H1 (cell line): Measurements from ENCODE around the gene SYNJ2. TPM values are rescaled to one million over a fixed set of nuclear protein-coding genes. Genes with fewer than 3 reads are reported as not detected.

ENCODE experiments used
- CTCF ChIA-PET: fragments of 300-600 bp; sonication (Branson Sonifier 250); formaldehyde crosslinking; loops from one replicate; lab custom pipeline; 2021; ENCODE audit not compliant: partially characterized antibody; lab: Charles Lee
- POLR2A ChIA-PET: fragments of 300-600 bp; sonication (Branson Sonifier 250); formaldehyde crosslinking; loops from one replicate; lab custom pipeline; 2021; ENCODE audit warnings: inconsistent platforms; ENCODE audit not compliant: partially characterized antibody; lab: Charles Lee
- DNase-seq, 2 experiments: peaks; one replicate each; pipeline versions ENCODE4 v3.0.0 to v3.0.0-alpha.2; 2010 to 2022; ENCODE audit warnings: low spot score in 2 of 2, low read depth in 1 of 2, mixed read lengths in 1 of 2
- FAIRE-seq: peaks from 2 replicates; lab custom pipeline; 2011; peaks lifted over from hg19 to GRCh38; lab: Jason Lieb, UNC
- H2AFZ ChIP-seq: 2 replicates; pipeline ENCODE4 v1.8.1; 2012; ENCODE audit warnings: low read length, inconsistent platforms
- H2AK5ac ChIP-seq: 2 replicates; pipeline ENCODE4 v1.6.1; 2013; ENCODE audit warnings: low read depth, low read length
- H2BK120ac ChIP-seq: replicated peaks from 2 replicates; pipeline ENCODE3; 2013; ENCODE audit warnings: low read depth, low read length, inconsistent platforms
- H2BK12ac ChIP-seq: 2 replicates; pipeline ENCODE4 v1.6.1; 2013; ENCODE audit warnings: low read depth, low read length
- H2BK15ac ChIP-seq: 2 replicates; pipeline ENCODE4 v1.6.1; 2013; ENCODE audit warnings: low read length
- H2BK20ac ChIP-seq: 2 replicates; pipeline ENCODE4 v1.6.1; 2013; ENCODE audit warnings: low read length
- H2BK5ac ChIP-seq: 2 replicates; pipeline ENCODE4 v1.6.1; 2013; ENCODE audit warnings: low read depth, low read length
- H3K14ac ChIP-seq: 2 replicates; pipeline ENCODE4 v1.6.1; 2013; ENCODE audit warnings: inconsistent platforms; ENCODE audit not compliant: insufficient read length
- H3K18ac ChIP-seq: 2 replicates; pipeline ENCODE4 v1.6.1; 2013; ENCODE audit warnings: low read length; ENCODE audit errors: extremely low read depth
- H3K23ac ChIP-seq: 2 replicates; pipeline ENCODE4 v1.6.1; 2013; ENCODE audit warnings: inconsistent platforms; ENCODE audit not compliant: insufficient read length
- H3K23me2 ChIP-seq: 2 replicates; pipeline ENCODE4 v1.6.1; 2013; ENCODE audit warnings: low read depth, low read length
- H3K27ac ChIP-seq: 2 replicates; pipeline ENCODE4 v1.6.1; 2011; ENCODE audit warnings: low read depth, low read length, inconsistent platforms
- H3K27me3 ChIP-seq, 4 experiments: replicated peaks in 1 of 4; 1 replicate in 1 of 4; 2 replicates in 3 of 4; pipeline versions ENCODE4 v1.6.1 to v1.8.1; 2011 to 2013; ENCODE audit warnings: low read length in 3 of 4, mild to moderate bottlenecking in 3 of 4, inconsistent platforms in 2 of 4, mixed read lengths in 2 of 4, moderate library complexity in 1 of 4; ENCODE audit not compliant: control insufficient read depth in 3 of 4, insufficient read depth in 3 of 4; ENCODE audit errors: extremely low read depth in 1 of 4
- H3K36me3 ChIP-seq, 4 experiments: 2 replicates each; pipeline versions ENCODE4 v1.6.1 to v1.8.1; 2011 to 2013; ENCODE audit warnings: mild to moderate bottlenecking in 4 of 4, low read length in 3 of 4, moderate library complexity in 2 of 4, control low read depth in 1 of 4, inconsistent platforms in 1 of 4; ENCODE audit not compliant: insufficient read depth in 4 of 4, control insufficient read depth in 2 of 4
- H3K4ac ChIP-seq: replicated peaks from 2 replicates; pipeline ENCODE3; 2013; ENCODE audit warnings: low read length, low read depth, mixed read lengths, inconsistent platforms; ENCODE audit not compliant: insufficient read length
- H3K4me1 ChIP-seq, 4 experiments: replicated peaks in 1 of 4; 1 replicate in 1 of 4; 2 replicates in 3 of 4; pipeline versions ENCODE4 v1.6.1 to v1.8.1; 2011 to 2013; ENCODE audit warnings: low read length in 3 of 4, inconsistent platforms in 2 of 4, mixed read lengths in 1 of 4; ENCODE audit not compliant: insufficient read depth in 4 of 4, control insufficient read depth in 3 of 4
- H3K4me2 ChIP-seq, 2 experiments: 2 replicates each; pipeline versions ENCODE4 v1.6.1 to v1.8.1; 2011 to 2013; ENCODE audit warnings: low read depth in 2 of 2, low read length in 2 of 2, control low read depth in 1 of 2, inconsistent platforms in 1 of 2, mild to moderate bottlenecking in 1 of 2; ENCODE audit not compliant: insufficient read depth in 1 of 2
- H3K4me3 ChIP-seq, 4 experiments: fragments of 200-600, 300-600 bp in 1 of 4; sonication (generic), shearing (Covaris generic), sonication (Bioruptor Twin) in 1 of 4; 2 replicates each; pipeline versions ENCODE4 v1.5.1 to v1.8.1; 2011 to 2016; ENCODE audit warnings: low read length in 4 of 4, low read depth in 3 of 4, control low read depth in 2 of 4, inconsistent platforms in 2 of 4, mild to moderate bottlenecking in 2 of 4, mixed read lengths in 1 of 4, moderate library complexity in 1 of 4; ENCODE audit not compliant: insufficient read depth in 2 of 4; ENCODE audit errors: extremely low read depth in 1 of 4
- H3K56ac ChIP-seq: replicated peaks from 2 replicates; pipeline ENCODE3; 2013; ENCODE audit warnings: low read depth, mild to moderate bottlenecking, mixed read lengths, low read length, inconsistent platforms; ENCODE audit not compliant: insufficient read length
- H3K79me1 ChIP-seq: 2 replicates; pipeline ENCODE4 v1.6.1; 2013; ENCODE audit warnings: low read depth, low read length, control low read depth
- H3K79me2 ChIP-seq, 2 experiments: 2 replicates each; pipeline versions ENCODE4 v1.6.1 to v1.8.1; 2012 to 2013; ENCODE audit warnings: low read length in 2 of 2, mild to moderate bottlenecking in 2 of 2, inconsistent platforms in 1 of 2; ENCODE audit not compliant: insufficient read depth in 2 of 2, control insufficient read depth in 1 of 2
- H3K9ac ChIP-seq, 4 experiments: replicated peaks in 1 of 4; 1 replicate in 1 of 4; 2 replicates in 3 of 4; pipeline versions ENCODE4 v1.6.1 to v1.8.1; 2011 to 2013; ENCODE audit warnings: low read depth in 3 of 4, low read length in 3 of 4, control low read depth in 2 of 4, mild to moderate bottlenecking in 2 of 4, moderate library complexity in 2 of 4, inconsistent platforms in 1 of 4; ENCODE audit errors: extremely low read depth in 1 of 4
- H3K9me3 ChIP-seq, 2 experiments: 2 replicates each; pipeline versions ENCODE4 v1.6.1 to v1.8.1; 2012 to 2013; ENCODE audit warnings: mild to moderate bottlenecking in 2 of 2, moderate library complexity in 2 of 2, control low read depth in 1 of 2, inconsistent platforms in 1 of 2, low read depth in 1 of 2, low read length in 1 of 2, mixed read lengths in 1 of 2; ENCODE audit not compliant: insufficient read depth in 2 of 2
- H4K20me1 ChIP-seq, 2 experiments: replicated peaks in 1 of 2; 2 replicates each; pipeline versions ENCODE3 to v1.8.1; 2011 to 2013; ENCODE audit warnings: inconsistent platforms in 2 of 2, low read length in 2 of 2, mild to moderate bottlenecking in 1 of 2; ENCODE audit not compliant: insufficient read depth in 2 of 2, control insufficient read depth in 1 of 2
- H4K5ac ChIP-seq: 2 replicates; pipeline ENCODE4 v1.6.1; 2013; ENCODE audit warnings: low read length, low read depth, mixed read lengths, inconsistent platforms; ENCODE audit not compliant: insufficient read length
- H4K8ac ChIP-seq: 2 replicates; pipeline ENCODE4 v1.8.0; 2013; ENCODE audit warnings: mild to moderate bottlenecking, moderate library complexity, low read length, inconsistent platforms; ENCODE audit not compliant: insufficient read depth; ENCODE audit errors: extremely low read depth
- H4K91ac ChIP-seq: replicated peaks from 2 replicates; pipeline ENCODE3; 2013; ENCODE audit warnings: low read length, mixed read lengths, inconsistent platforms; ENCODE audit not compliant: insufficient read length
- BRCA1 ChIP-seq: IDR thresholded peaks from 2 replicates; pipeline ENCODE4 v1.6.1; 2012; ENCODE audit warnings: low read depth, low read length, improper control_type of control experiment
- EGR1 ChIP-seq: IDR thresholded peaks from 2 replicates; pipeline ENCODE4 v1.6.1; 2011; ENCODE audit warnings: low read depth, low read length, borderline replicate concordance
- FOSL1 ChIP-seq: IDR thresholded peaks from 2 replicates; pipeline ENCODE4 v1.6.1; 2011; ENCODE audit warnings: mild to moderate bottlenecking, low read depth, low read length, moderate library complexity; ENCODE audit not compliant: insufficient read depth
- NRF1 ChIP-seq: IDR thresholded peaks from 2 replicates; pipeline ENCODE4 v1.6.1; 2011; ENCODE audit warnings: mild to moderate bottlenecking, low read depth, low read length, improper control_type of control experiment
- RBBP5 ChIP-seq: IDR thresholded peaks from 2 replicates; pipeline ENCODE4 v1.7.1; 2012; ENCODE audit warnings: low read depth, mild to moderate bottlenecking, inconsistent platforms, low read length, moderate library complexity, borderline replicate concordance
- SIRT6 ChIP-seq: IDR thresholded peaks from one replicate; pipeline ENCODE4 v1.7.1; 2012; ENCODE audit warnings: low read length, inconsistent platforms
- SP1 ChIP-seq: IDR thresholded peaks from 2 replicates; pipeline ENCODE4 v1.6.1; 2011; ENCODE audit warnings: low read depth, low read length
- TAF1 ChIP-seq: IDR thresholded peaks from 2 replicates; pipeline ENCODE4 v1.6.1; 2011; ENCODE audit warnings: mild to moderate bottlenecking, low read depth, low read length
- TAF7 ChIP-seq: optimal IDR thresholded peaks from 2 replicates; pipeline ENCODE3; 2011; ENCODE audit warnings: low read depth, mild to moderate bottlenecking, inconsistent platforms, low read length, moderate library complexity, borderline replicate concordance
- TBP ChIP-seq: IDR thresholded peaks from 2 replicates; pipeline ENCODE4 v1.6.1; 2011; ENCODE audit warnings: low read depth, low read length, improper control_type of control experiment
- TEAD4 ChIP-seq: IDR thresholded peaks from 2 replicates; pipeline ENCODE4 v1.6.1; 2012; ENCODE audit warnings: low read depth, low read length, inconsistent platforms, mixed read lengths
- WGBS, 2 experiments: shearing (Covaris generic) in 1 of 2; methylation state at CpG; one replicate each; pipeline versions ENCODE4 v1.1.6 to v1.1.7; 2013 to 2015; ENCODE audit warnings: low lambda C conversion rate in 2 of 2, mixed read lengths in 2 of 2, inconsistent platforms in 1 of 2, low coverage in 1 of 2, missing lambda C conversion rate in 1 of 2; ENCODE audit not compliant: insufficient replicate concordance in 2 of 2, insufficient coverage in 1 of 2, insufficient read length in 1 of 2; ENCODE audit errors: extremely low coverage in 1 of 2, missing lambda C conversion rate in 1 of 2; 5-methylcytosine and 5-hydroxymethylcytosine counted together
- polyA plus RNA-seq, 7 experiments: library from polyadenylated mRNA; depleted of rRNA in 3 of 7; stranded (reverse) in 5 of 7; unstranded in 2 of 7; fragments of >200 nt in 5 of 7; fragments of 200-250 nt in 2 of 7; gene quantifications; 1 replicate in 5 of 7; 2 replicates in 1 of 7; 4 replicates in 1 of 7; pipeline versions ENCODE4 v1.2.1 to v1.2.3, GENCODE V29; 2011 to 2013; ENCODE audit warnings: missing spikeins in 2 of 7, mixed read lengths in 2 of 7
- total RNA-seq: library from RNA; stranded (reverse); fragmentation: NEBNext Ultra II Directional; extraction: Animal tissue kit (Norgen Biotek cat#: 25700); gene quantifications from 2 replicates; pipeline ENCODE4 v1.2.1, GENCODE V29; 2021
- TF ChIP-seq, protein P1 (sequence below): IDR thresholded peaks from 2 replicates; pipeline ENCODE4 v1.6.1; 2011; ENCODE audit warnings: low read length, improper control_type of control experiment
- TF ChIP-seq, protein P2 (sequence below): IDR thresholded peaks from 2 replicates; pipeline ENCODE4 v1.6.1; 2012; ENCODE audit warnings: low read length, inconsistent platforms

The SYNJ2 gene
- total and polyA plus RNA-seq, 2 of the 8 experiments (the other 6 are each of a cell fraction or from before 2014, with no cell fraction given), result 3.7 to 13.9 TPM

DNA sequence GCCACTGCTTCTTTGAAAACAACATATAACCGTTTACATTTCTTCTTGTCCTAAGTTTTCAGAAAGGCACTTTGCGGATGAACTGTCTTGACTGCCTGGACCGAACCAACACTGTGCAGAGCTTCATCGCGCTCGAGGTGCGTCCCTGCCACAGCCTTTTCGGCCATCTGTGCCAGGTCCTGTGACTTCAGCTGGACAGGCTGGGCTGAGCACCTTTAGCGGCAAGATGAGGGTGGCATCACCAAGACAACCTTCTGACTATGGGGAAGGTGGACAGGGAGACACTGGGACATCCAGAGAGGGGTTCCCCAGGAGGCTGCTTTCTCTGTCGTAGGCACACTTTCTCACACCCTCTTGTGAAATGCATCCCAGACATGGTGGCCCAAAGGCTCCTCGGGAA, 82.1 kb downstream of the SYNJ2 start:
- Histone ChIP-seq H2BK120ac (no peak overlapping the region), H2BK15ac (no peak overlapping the region), H2AFZ (no peak overlapping the region), H3K9ac (no peak overlapping the region), H4K20me1 (no peaks in the 10 kb centered on the region), H3K79me1 (no peaks in the 10 kb centered on the region), H3K4ac (no peak overlapping the region), H2AK5ac (no peak overlapping the region), H2BK12ac (no peak overlapping the region), H3K9me3 (no peaks in the 10 kb centered on the region), H3K18ac (no peak overlapping the region), H3K27ac (no peak overlapping the region), H3K14ac (no peak overlapping the region), H3K36me3 (no peaks in the 10 kb centered on the region), H3K4me2 (no peak overlapping the region), H4K5ac (no peak overlapping the region), H3K23ac (no peak overlapping the region), H3K79me2 (no peaks in the 10 kb centered on the region), H3K27me3 (no peaks in the 10 kb centered on the region), H3K56ac (no peak overlapping the region), H3K23me2 (no peaks in the 10 kb centered on the region; the same call in 1 of the 2 replicates), H3K4me1 (peaks cover 0 to 5% (median 0%) of the 10 kb centered on the region in 4 experiments; a peak in 1 of 7 replicates), H4K91ac (no peak overlapping the region), H3K4me3 (no peak overlapping the region), H2BK20ac (no peak overlapping the region), H4K8ac (no peak overlapping the region), H2BK5ac (no peak overlapping the region)
- ChIA-PET CTCF (interaction anchor here (0.9 to 6.4 kb wide), 4 partner anchors 10 to 394 kb away, joined by 3 to 54 read pairs (median 4); no protein-coding TSS in a partner anchor), POLR2A (no interaction called here)
- no peak for DNase-seq
- 95% methylated on average over 11 of the region's 11 CpGs; no CpG with 5 or more reads in 1 of the 2 experiments for WGBS, 2 experiments
- FAIRE-seq, result no peak
- TF ChIP-seq TEAD4, result no peak
- TF ChIP-seq FOSL1, result no peak
- TF ChIP-seq, protein P1, sequence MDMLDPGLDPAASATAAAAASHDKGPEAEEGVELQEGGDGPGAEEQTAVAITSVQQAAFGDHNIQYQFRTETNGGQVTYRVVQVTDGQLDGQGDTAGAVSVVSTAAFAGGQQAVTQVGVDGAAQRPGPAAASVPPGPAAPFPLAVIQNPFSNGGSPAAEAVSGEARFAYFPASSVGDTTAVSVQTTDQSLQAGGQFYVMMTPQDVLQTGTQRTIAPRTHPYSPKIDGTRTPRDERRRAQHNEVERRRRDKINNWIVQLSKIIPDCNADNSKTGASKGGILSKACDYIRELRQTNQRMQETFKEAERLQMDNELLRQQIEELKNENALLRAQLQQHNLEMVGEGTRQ, result no peak
- TF ChIP-seq SIRT6, result no peak
- TF ChIP-seq TAF7, result no peak
- TF ChIP-seq EGR1, result no peak
- TF ChIP-seq BRCA1, result no peak
- no peak for TF ChIP-seq RBBP5
- TF ChIP-seq SP1, result no peak
- no peak for TF ChIP-seq TBP
- TF ChIP-seq, protein P2, sequence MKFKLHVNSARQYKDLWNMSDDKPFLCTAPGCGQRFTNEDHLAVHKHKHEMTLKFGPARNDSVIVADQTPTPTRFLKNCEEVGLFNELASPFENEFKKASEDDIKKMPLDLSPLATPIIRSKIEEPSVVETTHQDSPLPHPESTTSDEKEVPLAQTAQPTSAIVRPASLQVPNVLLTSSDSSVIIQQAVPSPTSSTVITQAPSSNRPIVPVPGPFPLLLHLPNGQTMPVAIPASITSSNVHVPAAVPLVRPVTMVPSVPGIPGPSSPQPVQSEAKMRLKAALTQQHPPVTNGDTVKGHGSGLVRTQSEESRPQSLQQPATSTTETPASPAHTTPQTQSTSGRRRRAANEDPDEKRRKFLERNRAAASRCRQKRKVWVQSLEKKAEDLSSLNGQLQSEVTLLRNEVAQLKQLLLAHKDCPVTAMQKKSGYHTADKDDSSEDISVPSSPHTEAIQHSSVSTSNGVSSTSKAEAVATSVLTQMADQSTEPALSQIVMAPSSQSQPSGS, result no peak
- no peak for TF ChIP-seq TAF1
- no peak for TF ChIP-seq NRF1
